Right lobe of liver (tissue), 4 donors: ENCODE results near the gene PTPRN2.

ENCODE experiments used
- POLR2A ChIP-seq: fragments of 450-650 bp; IDR thresholded peaks from one replicate; pipeline ENCODE4 v1.6.1; 2017; ENCODE audit warnings: antibody characterized with exemption, mild to moderate bottlenecking
- TF ChIP-seq, protein P1 (sequence below), 4 donors: fragments of 200-600 bp in 3 of 4; fragments of 450-650 bp in 1 of 4; IDR thresholded peaks; one replicate each; pipeline versions ENCODE4 v1.5.1 to v1.8.0; 2016 to 2022; ENCODE audit warnings: antibody characterized with exemption in 4 of 4, mild to moderate bottlenecking in 2 of 4
- donor health status: DM: no; HTN: no; CAD: no.
- donor health status: DM: no; HTN: no; CAD: no.
- donor health status: DM: no; HTN: yes; CAD: no.

DNA sequence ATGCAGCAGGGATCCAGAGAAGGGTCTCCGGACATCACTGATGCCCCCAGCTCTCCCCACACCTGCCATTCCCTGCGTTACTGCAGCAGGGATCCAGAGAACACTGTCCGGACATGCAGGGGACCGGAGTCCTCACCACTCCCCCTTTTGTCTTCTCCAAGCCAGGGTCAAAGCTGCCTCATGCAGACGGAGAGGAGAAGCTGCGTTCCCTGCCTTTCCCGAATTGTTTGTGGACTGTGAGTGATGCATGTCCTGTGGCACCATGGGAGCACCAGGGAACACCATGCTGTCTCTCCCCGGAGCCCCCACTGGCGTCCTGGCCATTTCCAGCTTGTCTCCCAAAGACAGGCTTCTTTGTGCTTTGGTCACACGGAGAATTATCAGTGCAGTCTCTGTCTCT is 599.7 kb downstream of the PTPRN2 start:
- TF ChIP-seq, protein P1, sequence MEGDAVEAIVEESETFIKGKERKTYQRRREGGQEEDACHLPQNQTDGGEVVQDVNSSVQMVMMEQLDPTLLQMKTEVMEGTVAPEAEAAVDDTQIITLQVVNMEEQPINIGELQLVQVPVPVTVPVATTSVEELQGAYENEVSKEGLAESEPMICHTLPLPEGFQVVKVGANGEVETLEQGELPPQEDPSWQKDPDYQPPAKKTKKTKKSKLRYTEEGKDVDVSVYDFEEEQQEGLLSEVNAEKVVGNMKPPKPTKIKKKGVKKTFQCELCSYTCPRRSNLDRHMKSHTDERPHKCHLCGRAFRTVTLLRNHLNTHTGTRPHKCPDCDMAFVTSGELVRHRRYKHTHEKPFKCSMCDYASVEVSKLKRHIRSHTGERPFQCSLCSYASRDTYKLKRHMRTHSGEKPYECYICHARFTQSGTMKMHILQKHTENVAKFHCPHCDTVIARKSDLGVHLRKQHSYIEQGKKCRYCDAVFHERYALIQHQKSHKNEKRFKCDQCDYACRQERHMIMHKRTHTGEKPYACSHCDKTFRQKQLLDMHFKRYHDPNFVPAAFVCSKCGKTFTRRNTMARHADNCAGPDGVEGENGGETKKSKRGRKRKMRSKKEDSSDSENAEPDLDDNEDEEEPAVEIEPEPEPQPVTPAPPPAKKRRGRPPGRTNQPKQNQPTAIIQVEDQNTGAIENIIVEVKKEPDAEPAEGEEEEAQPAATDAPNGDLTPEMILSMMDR (IDR thresholded peaks at IDR 0.05): no peak
- TF ChIP-seq POLR2A: no peak
